Endothelial cell of umbilical vein (primary cell): Measurements from ENCODE around the gene ZNF33B. TPM values are rescaled to one million over a fixed set of nuclear protein-coding genes. Genes with fewer than 3 reads are reported as not detected.

ENCODE experiments used
- BruUV-seq: library from RNA; stranded (reverse); fragments of 400-500 nt; replicated peaks from 2 replicates; lab custom pipeline; 2021; lab: Mats Ljungman, UMichigan
- CTCF ChIA-PET: fragments of 300-600, 350-600 bp; sonication (Branson Sonifier 250); formaldehyde crosslinking; loops from one replicate; lab custom pipeline; 2021; ENCODE audit warnings: antibody characterized with exemption, inconsistent platforms; lab: Charles Lee
- POLR2A ChIA-PET: fragments of 300-600, 350-600 bp; sonication (Branson Sonifier 250); formaldehyde crosslinking; loops from one replicate; lab custom pipeline; 2021; ENCODE audit warnings: antibody characterized with exemption, inconsistent platforms; lab: Charles Lee
- DNase-seq: peaks from one replicate; pipeline ENCODE4 v3.0.0-alpha.2; 2011; ENCODE audit warnings: low read depth, low spot score
- FAIRE-seq: peaks from 2 replicates; lab custom pipeline; 2011; peaks lifted over from hg19 to GRCh38; lab: Jason Lieb, UNC
- H2AFZ ChIP-seq: 2 replicates; pipeline ENCODE4 v1.6.0; 2012; ENCODE audit warnings: low read depth, low read length, control low read depth, inconsistent platforms
- H3K27ac ChIP-seq: 2 replicates; pipeline ENCODE4 v1.5.1; 2011; ENCODE audit warnings: low read depth, mild to moderate bottlenecking, control low read depth, low read length, moderate library complexity; ENCODE audit not compliant: insufficient read depth
- H3K27me3 ChIP-seq, 2 experiments: 2 replicates each; pipeline versions ENCODE4 v1.6.0 to v1.6.1; 2011; ENCODE audit warnings: low read length in 2 of 2, mixed read lengths in 1 of 2; ENCODE audit not compliant: control insufficient read depth in 2 of 2, insufficient read depth in 2 of 2
- H3K36me3 ChIP-seq, 2 experiments: 2 replicates in 1 of 2; 3 replicates in 1 of 2; pipeline ENCODE4 v1.5.1; 2011; ENCODE audit warnings: low read length in 2 of 2, mild to moderate bottlenecking in 1 of 2, moderate library complexity in 1 of 2; ENCODE audit not compliant: control insufficient read depth in 2 of 2, insufficient read depth in 2 of 2; ENCODE audit errors: extremely low read depth in 1 of 2
- H3K4me1 ChIP-seq: 3 replicates; pipeline ENCODE4 v1.5.1; 2011; ENCODE audit warnings: mild to moderate bottlenecking, low read length; ENCODE audit not compliant: control insufficient read depth, insufficient read depth; ENCODE audit errors: extremely low read depth
- H3K4me2 ChIP-seq: 2 replicates; pipeline ENCODE4 v1.6.1; 2011; ENCODE audit warnings: low read length, control low read depth, mixed read lengths; ENCODE audit not compliant: insufficient read depth
- H3K4me3 ChIP-seq, 3 experiments: fragments of 200-600 bp in 1 of 3; sonication (generic), shearing (Covaris generic) in 1 of 3; replicated peaks in 1 of 3; 2 replicates each; pipeline ENCODE4 v1.5.1; 2011 to 2016; ENCODE audit warnings: control low read depth in 3 of 3, low read length in 3 of 3, mild to moderate bottlenecking in 2 of 3, inconsistent platforms in 1 of 3, low read depth in 1 of 3, moderate library complexity in 1 of 3; ENCODE audit not compliant: insufficient read depth in 1 of 3
- H3K79me2 ChIP-seq: 2 replicates; pipeline ENCODE4 v1.6.0; 2012; ENCODE audit warnings: low read length, inconsistent platforms; ENCODE audit not compliant: control insufficient read depth, insufficient read depth
- H3K9ac ChIP-seq: replicated peaks from 2 replicates; pipeline ENCODE3; 2011; ENCODE audit warnings: low read length, control low read depth; ENCODE audit not compliant: insufficient read depth; ENCODE audit errors: extremely low read depth
- H3K9me1 ChIP-seq: replicated peaks from 3 replicates; pipeline ENCODE4 v1.6.0; 2011; ENCODE audit warnings: mild to moderate bottlenecking, low read length; ENCODE audit not compliant: control insufficient read depth, insufficient read depth; ENCODE audit errors: extremely low read depth
- H3K9me3 ChIP-seq: replicated peaks from 2 replicates; pipeline ENCODE4 v1.5.1; 2012; ENCODE audit warnings: low read length, inconsistent platforms; ENCODE audit not compliant: control insufficient read depth, insufficient read depth
- H4K20me1 ChIP-seq: replicated peaks from 2 replicates; pipeline ENCODE3; 2011; ENCODE audit warnings: mild to moderate bottlenecking, low read length; ENCODE audit not compliant: control insufficient read depth, insufficient read depth; ENCODE audit errors: extremely low read depth
- EZH2 ChIP-seq: IDR thresholded peaks from 2 replicates; pipeline ENCODE4 v1.6.1; 2012; ENCODE audit warnings: borderline replicate concordance, low read depth, mild to moderate bottlenecking, moderate library complexity, low read length, inconsistent platforms; ENCODE audit not compliant: severe bottlenecking
- FOS ChIP-seq: IDR thresholded peaks from 2 replicates; pipeline ENCODE4 v1.6.1; 2011; ENCODE audit warnings: mild to moderate bottlenecking, low read length, moderate library complexity, borderline replicate concordance; ENCODE audit not compliant: insufficient read depth
- GATA2 ChIP-seq: IDR thresholded peaks from 2 replicates; pipeline ENCODE4 v1.7.0; 2011; ENCODE audit warnings: low read depth, mild to moderate bottlenecking, moderate library complexity, mixed read lengths, low read length; ENCODE audit not compliant: insufficient read length, insufficient read depth
- JUN ChIP-seq: IDR thresholded peaks from 2 replicates; pipeline ENCODE4 v1.6.1; 2011; ENCODE audit warnings: borderline replicate concordance, low read depth; ENCODE audit not compliant: insufficient read length, insufficient read depth
- MYC ChIP-seq: IDR thresholded peaks from one replicate; pipeline ENCODE4 v1.6.1; 2011; ENCODE audit warnings: mild to moderate bottlenecking, low read depth, low read length
- POLR2A ChIP-seq: IDR thresholded peaks from 2 replicates; pipeline ENCODE4 v1.6.1; 2012; ENCODE audit warnings: low read depth, mild to moderate bottlenecking, control low read depth, low read length
- POLR2AphosphoS5 ChIP-seq: IDR thresholded peaks from 2 replicates; pipeline ENCODE4 v1.6.1; 2012; ENCODE audit warnings: low read depth, mild to moderate bottlenecking, control low read depth, low read length, moderate library complexity; ENCODE audit not compliant: insufficient read depth
- dilution Hi-C: fragments of 300-500 bp; cut with MboI; formaldehyde crosslinking; loops from one replicate; pipeline ENCODE4 v1.15.0; 2019; ENCODE audit warnings: low sequenced_read_pairs; ENCODE audit not compliant: extremely low pct_ligation_motif_present
- intact Hi-C: fragments of 100-400 bp; cut with micrococcal nuclease; formaldehyde crosslinking; loops from one replicate; pipeline ENCODE4 v1.10.0; 2022
- polyA plus RNA-seq, 4 experiments: library from polyadenylated mRNA; depleted of rRNA in 3 of 4; stranded (reverse) in 3 of 4; unstranded in 1 of 4; fragments of >200 nt; gene quantifications; 2 replicates each; pipeline versions ENCODE4 v1.2.1 to v1.2.3, GENCODE V29; 2011 to 2012; ENCODE audit warnings: missing spikeins in 1 of 4
- total RNA-seq: library from RNA; stranded (reverse); gene quantifications from 2 replicates; pipeline ENCODE4 v1.2.3, GENCODE V29; 2021
- TF ChIP-seq, protein P1 (sequence below), 2 donors: IDR thresholded peaks; 1 replicate in 1 of 2; 2 replicates in 1 of 2; pipeline ENCODE4 v1.5.1; 2011; ENCODE audit warnings: low read length in 2 of 2, mild to moderate bottlenecking in 2 of 2, moderate library complexity in 2 of 2, control low read depth in 1 of 2, inconsistent platforms in 1 of 2, low read depth in 1 of 2; ENCODE audit not compliant: insufficient read depth in 1 of 2; ENCODE audit errors: extremely low read depth in 1 of 2
- TF ChIP-seq, protein P2 (sequence below): IDR thresholded peaks from 2 replicates; pipeline ENCODE4 v1.6.1; 2011; ENCODE audit not compliant: insufficient read depth, insufficient read length

ZNF33B gene
- total and polyA plus RNA-seq, 2 donors (not counting 3 experiments of a cell fraction or from before 2014, with no cell fraction given) = 14.0 to 15.3 TPM

- Histone ChIP-seq H3K79me2 (no peaks in the 10 kb centered on the region), H3K4me2 (no peak overlapping the region), H3K27ac (no peak overlapping the region), H3K27me3 (no peaks in the 10 kb centered on the region), H3K4me1 (no peaks in the 10 kb centered on the region), H3K36me3 (no peaks in the 10 kb centered on the region), H3K9me3 (no peaks in the 10 kb centered on the region), H3K4me3 (no peak overlapping the region), H2AFZ (no peak overlapping the region), H4K20me1 (no peaks in the 10 kb centered on the region), H3K9ac (no peak overlapping the region), H3K9me1 (no peaks in the 10 kb centered on the region)
- TF ChIP-seq, protein P1, sequence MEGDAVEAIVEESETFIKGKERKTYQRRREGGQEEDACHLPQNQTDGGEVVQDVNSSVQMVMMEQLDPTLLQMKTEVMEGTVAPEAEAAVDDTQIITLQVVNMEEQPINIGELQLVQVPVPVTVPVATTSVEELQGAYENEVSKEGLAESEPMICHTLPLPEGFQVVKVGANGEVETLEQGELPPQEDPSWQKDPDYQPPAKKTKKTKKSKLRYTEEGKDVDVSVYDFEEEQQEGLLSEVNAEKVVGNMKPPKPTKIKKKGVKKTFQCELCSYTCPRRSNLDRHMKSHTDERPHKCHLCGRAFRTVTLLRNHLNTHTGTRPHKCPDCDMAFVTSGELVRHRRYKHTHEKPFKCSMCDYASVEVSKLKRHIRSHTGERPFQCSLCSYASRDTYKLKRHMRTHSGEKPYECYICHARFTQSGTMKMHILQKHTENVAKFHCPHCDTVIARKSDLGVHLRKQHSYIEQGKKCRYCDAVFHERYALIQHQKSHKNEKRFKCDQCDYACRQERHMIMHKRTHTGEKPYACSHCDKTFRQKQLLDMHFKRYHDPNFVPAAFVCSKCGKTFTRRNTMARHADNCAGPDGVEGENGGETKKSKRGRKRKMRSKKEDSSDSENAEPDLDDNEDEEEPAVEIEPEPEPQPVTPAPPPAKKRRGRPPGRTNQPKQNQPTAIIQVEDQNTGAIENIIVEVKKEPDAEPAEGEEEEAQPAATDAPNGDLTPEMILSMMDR (IDR thresholded peaks at IDR 0.05; ENCODE audit: extremely low read depth in 1 of 2, insufficient read depth in 1 of 2, low read depth in 1 of 2, low read length in 2 of 2) = no peak
- TF ChIP-seq POLR2AphosphoS5 = no peak
- no peak for TF ChIP-seq GATA2
- TF ChIP-seq FOS = no peak
- TF ChIP-seq, protein P2, sequence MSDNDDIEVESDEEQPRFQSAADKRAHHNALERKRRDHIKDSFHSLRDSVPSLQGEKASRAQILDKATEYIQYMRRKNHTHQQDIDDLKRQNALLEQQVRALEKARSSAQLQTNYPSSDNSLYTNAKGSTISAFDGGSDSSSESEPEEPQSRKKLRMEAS = no peak
- no peak for TF ChIP-seq POLR2A
- TF ChIP-seq JUN = no peak
- no peak for TF ChIP-seq EZH2
- no peak for TF ChIP-seq MYC
- DNase-seq (no peak), FAIRE-seq (no peak)
- intact Hi-C loops (no loop called here), dilution Hi-C loops (no loop called here)
- ChIA-PET POLR2A (no interaction called here), CTCF (no interaction called here)
- BruUV-seq = no TSS peak
These were observed 60.4 kb downstream of the ZNF33B start for GRCh38 chr10:42578019-42578418.
